SH-SY5Y (cell line): ENCODE results near the gene CCDC78.

Experiments used
- GATA2 ChIP-seq: IDR thresholded peaks from 2 replicates; pipeline ENCODE4 v1.6.1; 2011; ENCODE audit warnings: mild to moderate bottlenecking, low read depth, low read length
- GATA3 ChIP-seq: IDR thresholded peaks from 2 replicates; pipeline ENCODE4 v1.6.1; 2011; ENCODE audit warnings: low read depth, mild to moderate bottlenecking, low read length, moderate library complexity

- TF ChIP-seq GATA2 (no peak), GATA3 (no peak)
Observed at GRCh38 chr16:705431-706188, 20.6 kb downstream of the CCDC78 start, which contains the start of gene FBXL16.
